NCI-H1436 treated with DMSO at 0.1 percent for 48 hours (cell line): ENCODE results near the gene CETN1.

Experiments
- DNase-seq: peaks from one replicate; lab custom pipeline; 2025; lab: John Stamatoyannopoulos, UW

Gene CETN1

GRCh38 chr18:580154-580553 is at the start of gene CETN1:
Gene CETN1, plus strand, starts transcription at chr18:580380. Its CDS starts 29 bp downstream, at chr18:580409.
- no peak for DNase-seq

- DNase-seq: no peak
These were observed 48.2 kb upstream of the CETN1 start for GRCh38 chr18:532018-532417.

- DNase-seq: no peak
These were observed 47.5 kb upstream of the CETN1 start for GRCh38 chr18:532632-533031.

- DNase-seq: no peak
These were observed 46.1 kb upstream of the CETN1 start for GRCh38 chr18:533995-534601.

DNA sequence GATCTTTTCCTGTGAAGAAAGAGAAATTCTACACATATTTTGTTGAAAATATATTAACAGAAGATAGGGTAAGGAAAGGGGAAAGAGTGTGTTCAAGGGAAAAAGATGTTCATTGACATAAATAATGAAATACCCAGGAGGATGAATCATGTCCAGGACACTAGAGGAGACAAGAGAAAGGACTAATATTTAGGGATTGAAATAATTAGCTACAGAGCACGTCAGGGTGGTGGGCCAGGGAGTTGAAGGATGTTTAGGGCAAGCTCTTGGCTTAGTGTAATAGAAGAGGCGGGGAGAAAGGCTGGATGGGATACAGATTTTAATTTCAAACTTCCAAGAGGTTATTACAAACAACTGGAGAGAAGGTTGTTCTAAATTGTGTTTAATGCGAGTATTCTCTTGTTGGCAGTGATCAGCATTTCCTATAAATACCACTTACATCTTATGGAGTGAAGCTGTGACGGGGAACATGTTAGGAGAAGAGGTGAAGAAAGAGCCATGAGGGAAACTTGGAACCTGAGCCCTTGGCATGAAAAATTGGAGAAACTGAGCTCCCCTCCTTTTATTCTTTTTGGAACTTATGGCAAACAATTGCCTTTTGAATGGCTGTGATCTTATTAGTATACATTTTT is 36.6 kb upstream of the CETN1 start:
- no peak for DNase-seq

DNA sequence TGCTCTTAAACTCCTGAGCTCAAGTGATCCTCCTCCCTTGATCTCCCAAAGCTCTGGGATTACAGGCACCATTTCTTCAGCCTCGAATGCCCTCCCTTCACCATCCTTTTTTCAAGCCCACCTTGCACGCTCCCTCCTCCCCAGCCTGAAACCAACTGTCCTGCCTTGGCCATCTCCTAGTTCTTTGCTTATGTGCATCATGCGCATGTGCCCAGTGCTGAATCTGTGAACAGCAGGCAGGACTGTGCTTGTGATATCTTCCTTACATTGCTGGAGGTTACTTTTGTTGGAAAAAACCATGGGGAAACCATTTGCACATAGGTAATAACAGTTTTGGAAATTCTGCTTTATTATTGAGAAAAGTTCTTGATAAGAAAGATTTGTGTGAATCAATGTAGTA is 30.2 kb upstream of the CETN1 start:
- no peak for DNase-seq

- no peak for DNase-seq
These were observed 28.6 kb upstream of the CETN1 start for GRCh38 chr18:551404-552061.

GRCh38 chr18:555705-556457 is 24.3 kb upstream of the CETN1 start:
- no peak for DNase-seq

GRCh38 chr18:564708-565561 is 15.2 kb upstream of the CETN1 start:
- no peak for DNase-seq

DNA sequence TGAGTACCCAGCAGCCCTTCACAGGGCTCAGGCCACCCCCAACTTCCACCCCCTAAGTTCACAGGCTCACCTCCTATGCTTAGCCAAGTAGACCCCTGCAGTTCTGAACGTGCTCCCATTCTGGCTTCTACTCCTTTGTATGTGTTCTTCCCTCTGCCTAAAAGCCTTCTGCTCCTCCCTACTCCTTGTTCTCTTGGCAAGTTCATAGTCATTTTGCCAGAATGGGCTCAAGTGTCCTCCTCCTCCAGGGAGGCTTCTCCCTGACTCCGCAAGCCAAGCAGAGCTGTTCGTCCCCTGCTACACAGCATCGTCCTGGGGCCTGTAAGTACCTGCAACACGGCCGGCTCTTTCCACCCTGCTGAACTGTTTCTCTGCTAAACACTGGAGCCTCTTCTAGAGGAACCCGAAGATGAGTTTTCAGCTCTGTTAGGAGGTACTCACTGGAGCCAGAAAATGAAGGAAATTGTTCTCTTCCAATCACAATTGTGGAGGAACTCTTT is 14.6 kb upstream of the CETN1 start:
- DNase-seq: no peak

GRCh38 chr18:567122-567521 is 13.1 kb upstream of the CETN1 start:
- no peak for DNase-seq

- no peak for DNase-seq
These were observed 11.4 kb upstream of the CETN1 start for GRCh38 chr18:568731-569130.

GRCh38 chr18:570256-570655 is 9.9 kb upstream of the CETN1 start:
- DNase-seq: no peak

GRCh38 chr18:570697-571096 is 9.5 kb upstream of the CETN1 start:
- DNase-seq: no peak

GRCh38 chr18:572091-572830 is 7.9 kb upstream of the CETN1 start:
- no peak for DNase-seq

- no peak for DNase-seq
These were observed 7.3 kb upstream of the CETN1 start for GRCh38 chr18:572831-573289.

DNA sequence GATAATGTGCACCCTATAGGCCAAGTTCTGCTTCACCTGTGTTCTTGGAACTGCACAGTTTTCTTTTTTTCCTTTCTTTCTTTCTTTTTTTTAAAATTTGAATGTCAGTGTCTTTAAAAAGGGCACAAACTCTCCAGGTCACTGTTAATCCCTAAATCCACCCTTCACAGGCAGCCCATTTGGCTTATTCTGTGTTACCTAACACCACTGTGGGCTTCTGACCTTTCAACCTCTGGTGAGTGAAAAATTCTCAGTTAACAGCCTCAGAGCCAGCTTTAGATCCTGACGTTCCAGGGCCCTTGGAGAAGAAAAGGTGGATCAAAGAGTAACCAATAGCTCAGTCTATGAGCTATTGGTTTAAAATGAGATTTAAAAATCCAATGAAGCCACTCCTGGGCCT is 6.8 kb upstream of the CETN1 start:
- no peak for DNase-seq

- no peak for DNase-seq
These were observed 5.9 kb upstream of the CETN1 start for GRCh38 chr18:574149-574860.

DNA sequence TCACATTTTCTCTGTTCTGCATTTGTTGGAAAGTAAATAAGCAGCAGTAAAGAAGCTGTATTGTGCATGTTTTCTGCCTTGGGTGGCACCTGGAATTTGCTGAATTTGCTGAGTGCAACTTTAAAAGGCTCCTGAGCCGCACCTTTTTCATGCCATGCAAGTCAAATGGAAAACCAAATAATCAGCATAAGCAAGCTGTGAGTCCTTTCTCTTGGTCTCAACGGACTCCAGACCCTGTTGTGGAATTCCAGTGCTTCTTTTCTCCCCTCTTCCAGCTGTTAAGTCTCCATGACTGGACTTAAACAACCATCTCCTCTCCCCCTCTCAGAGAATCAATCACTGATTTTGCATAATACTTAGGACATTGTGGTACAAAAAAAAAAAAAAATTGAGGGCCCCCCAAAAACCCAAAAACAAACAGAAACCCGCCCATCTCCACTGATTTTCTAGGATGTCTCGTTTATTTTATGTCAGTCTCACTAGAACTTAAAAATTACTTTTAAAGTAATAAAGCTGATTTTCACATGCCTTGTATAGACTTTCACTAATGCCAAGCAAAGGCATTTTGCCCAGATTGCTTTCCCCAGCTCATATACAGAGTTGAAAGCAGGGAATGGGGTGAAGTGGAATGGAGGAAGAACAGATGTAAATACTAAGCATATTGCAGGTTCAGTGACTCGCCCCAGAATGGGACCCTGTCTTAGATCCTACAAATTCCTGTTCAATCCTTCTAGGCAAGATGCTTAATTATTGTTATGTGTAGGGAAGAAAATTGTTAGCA is 5.1 kb upstream of the CETN1 start:
- no peak for DNase-seq
